Measurements from ENCODE around the gene CACNA2D3. TPM values are rescaled to one million over a fixed set of nuclear protein-coding genes. Genes with fewer than 3 reads are reported as not detected.

Gene CACNA2D3
- total RNA-seq, 2 experiments from 2014 or later, result not detected

GRCh38 chr3:54173371-54173770, 51.0 kb downstream of the CACNA2D3 start:
- no peaks in the 10 kb centered on the region for H3K9me3 ChIP-seq (ENCODE audit: low read length)
- no peaks in the 10 kb centered on the region for H3K4me1 ChIP-seq (ENCODE audit: insufficient read depth, low read length, poor library complexity, severe bottlenecking)
- BruUV-seq (replicated peaks), result no TSS peak
- H3K4me2 ChIP-seq (ENCODE audit: low read length), result no peak overlapping the region
- H3K27ac ChIP-seq (ENCODE audit: low read depth, low read length, poor library complexity, severe bottlenecking), result no peak overlapping the region
- ChIA-PET CTCF (ENCODE audit: unreplicated experiment) (no interaction called here), POLR2A (no interaction called here)
- no peaks in the 10 kb centered on the region for H3K79me2 ChIP-seq (ENCODE audit: insufficient read depth, low read depth, low read length)
- no peaks in the 10 kb centered on the region for H3K36me3 ChIP-seq (ENCODE audit: insufficient read depth, low read length)
- no peaks in the 10 kb centered on the region for H4K20me1 ChIP-seq (ENCODE audit: insufficient read depth, low read length)
- intact Hi-C loops (cut with micrococcal nuclease; ENCODE audit: unreplicated experiment), result no loop called here
- no peaks in the 10 kb centered on the region for H3K9me2 ChIP-seq (ENCODE audit: insufficient read depth, low read length)
- DNase-seq (ENCODE audit: low spot score), result no peak
- H3K4me3 ChIP-seq (ENCODE audit: low read depth, low read length, poor library complexity, severe bottlenecking), result no peak overlapping the region
- H2AFZ ChIP-seq (ENCODE audit: low read length), result no peak overlapping the region
- TF ChIP-seq, protein P1, sequence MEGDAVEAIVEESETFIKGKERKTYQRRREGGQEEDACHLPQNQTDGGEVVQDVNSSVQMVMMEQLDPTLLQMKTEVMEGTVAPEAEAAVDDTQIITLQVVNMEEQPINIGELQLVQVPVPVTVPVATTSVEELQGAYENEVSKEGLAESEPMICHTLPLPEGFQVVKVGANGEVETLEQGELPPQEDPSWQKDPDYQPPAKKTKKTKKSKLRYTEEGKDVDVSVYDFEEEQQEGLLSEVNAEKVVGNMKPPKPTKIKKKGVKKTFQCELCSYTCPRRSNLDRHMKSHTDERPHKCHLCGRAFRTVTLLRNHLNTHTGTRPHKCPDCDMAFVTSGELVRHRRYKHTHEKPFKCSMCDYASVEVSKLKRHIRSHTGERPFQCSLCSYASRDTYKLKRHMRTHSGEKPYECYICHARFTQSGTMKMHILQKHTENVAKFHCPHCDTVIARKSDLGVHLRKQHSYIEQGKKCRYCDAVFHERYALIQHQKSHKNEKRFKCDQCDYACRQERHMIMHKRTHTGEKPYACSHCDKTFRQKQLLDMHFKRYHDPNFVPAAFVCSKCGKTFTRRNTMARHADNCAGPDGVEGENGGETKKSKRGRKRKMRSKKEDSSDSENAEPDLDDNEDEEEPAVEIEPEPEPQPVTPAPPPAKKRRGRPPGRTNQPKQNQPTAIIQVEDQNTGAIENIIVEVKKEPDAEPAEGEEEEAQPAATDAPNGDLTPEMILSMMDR (conservative IDR thresholded peaks at IDR 0.05; ENCODE audit: low read length), result no peak
- no peak for TF ChIP-seq EZH2phosphoT487 (IDR thresholded peaks at IDR 0.05; ENCODE audit: borderline replicate concordance, low read depth, low read length)

GRCh38 chr3:54176106-54176505, 53.8 kb downstream of the CACNA2D3 start:
- no peaks in the 10 kb centered on the region for H4K20me1 ChIP-seq (ENCODE audit: insufficient read depth, low read length)
- POLR2A ChIA-PET, result no interaction called here
- no peak overlapping the region for H2AFZ ChIP-seq (ENCODE audit: low read length)

GRCh38 chr3:54177816-54178215, 55.5 kb downstream of the CACNA2D3 start:
- H3K4me2 ChIP-seq (ENCODE audit: low read length), result no peak overlapping the region
- no peaks in the 10 kb centered on the region for H3K79me2 ChIP-seq (ENCODE audit: insufficient read depth, low read depth, low read length)
- no peaks in the 10 kb centered on the region for H3K36me3 ChIP-seq (ENCODE audit: insufficient read depth, low read length)
- no peaks in the 10 kb centered on the region for H3K9me3 ChIP-seq (ENCODE audit: low read length)
- H3K9me2 ChIP-seq (ENCODE audit: insufficient read depth, low read length), result no peaks in the 10 kb centered on the region
- no peaks in the 10 kb centered on the region for H4K20me1 ChIP-seq (ENCODE audit: insufficient read depth, low read length)
- intact Hi-C loops (cut with micrococcal nuclease; ENCODE audit: unreplicated experiment), result no loop called here
- H3K4me3 ChIP-seq (ENCODE audit: low read depth, low read length, poor library complexity, severe bottlenecking), result no peak overlapping the region
- TF ChIP-seq EZH2phosphoT487 (IDR thresholded peaks at IDR 0.05; ENCODE audit: borderline replicate concordance, low read depth, low read length), result no peak
- TF ChIP-seq, protein P1 (conservative IDR thresholded peaks at IDR 0.05; ENCODE audit: low read length), result no peak
- no TSS peak for BruUV-seq (replicated peaks)
- no peak overlapping the region for H3K27ac ChIP-seq (ENCODE audit: low read depth, low read length, poor library complexity, severe bottlenecking)
- DNase-seq (ENCODE audit: low spot score), result no peak
- H3K4me1 ChIP-seq (ENCODE audit: insufficient read depth, low read length, poor library complexity, severe bottlenecking), result no peaks in the 10 kb centered on the region
- POLR2A ChIA-PET, result no interaction called here
- H2AFZ ChIP-seq (ENCODE audit: low read length), result no peak overlapping the region
- CTCF ChIA-PET (ENCODE audit: unreplicated experiment), result no interaction called here

More at GRCh38 chr3:54176106-54176505, 53.8 kb downstream of the CACNA2D3 start:
- TF ChIP-seq EZH2phosphoT487 (IDR thresholded peaks at IDR 0.05; ENCODE audit: borderline replicate concordance, low read depth, low read length), result no peak
- TF ChIP-seq, protein P1 (conservative IDR thresholded peaks at IDR 0.05; ENCODE audit: low read length), result no peak
- CTCF ChIA-PET (ENCODE audit: unreplicated experiment), result no interaction called here
- Histone ChIP-seq H3K36me3 (ENCODE audit: insufficient read depth, low read length) (no peaks in the 10 kb centered on the region), H3K27ac (ENCODE audit: low read depth, low read length, poor library complexity, severe bottlenecking) (no peak overlapping the region), H3K9me2 (ENCODE audit: insufficient read depth, low read length) (no peaks in the 10 kb centered on the region), H3K9me3 (ENCODE audit: low read length) (no peaks in the 10 kb centered on the region), H3K4me2 (ENCODE audit: low read length) (no peak overlapping the region), H3K79me2 (ENCODE audit: insufficient read depth, low read depth, low read length) (no peaks in the 10 kb centered on the region), H3K4me1 (ENCODE audit: insufficient read depth, low read length, poor library complexity, severe bottlenecking) (no peaks in the 10 kb centered on the region), H3K4me3 (ENCODE audit: low read depth, low read length, poor library complexity, severe bottlenecking) (no peak overlapping the region)
- no TSS peak for BruUV-seq (replicated peaks)
- DNase-seq (ENCODE audit: low spot score), result no peak
- intact Hi-C loops (cut with micrococcal nuclease; ENCODE audit: unreplicated experiment), result no loop called here
